Breast epithelium (tissue), 4 donors: Measurements from ENCODE around the gene PANK2. TPM values are rescaled to one million over a fixed set of nuclear protein-coding genes. Genes with fewer than 3 reads are reported as not detected.

ENCODE experiments used
- DNase-seq, 2 donors: peaks; one replicate each; pipeline ENCODE4 v3.0.0-alpha.2; 2019; ENCODE audit warnings: low spot score in 2 of 2
- H3K27ac ChIP-seq, 2 donors: fragments of 200-600 bp; sonication (generic) in 1 of 2; one replicate each; pipeline ENCODE4 v1.5.1; 2016 to 2019; ENCODE audit warnings: mild to moderate bottlenecking in 1 of 2
- H3K27me3 ChIP-seq, 2 donors: fragments of 200-600 bp; sonication (generic) in 1 of 2; one replicate each; pipeline versions ENCODE4 v1.5.1 to v1.6.0; 2017 to 2019; ENCODE audit warnings: control low read depth in 1 of 2, mild to moderate bottlenecking in 1 of 2
- H3K36me3 ChIP-seq: fragments of 200-600 bp; one replicate; pipeline ENCODE4 v1.5.1; 2019
- H3K4me1 ChIP-seq, 2 donors: fragments of 200-600 bp; sonication (generic); one replicate each; pipeline ENCODE4 v1.5.1; 2016 to 2019; ENCODE audit warnings: control low read depth in 1 of 2
- H3K4me3 ChIP-seq, 3 donors: fragments of 200-600 bp; sonication (generic); 1 replicate in 2 of 3; 2 replicates in 1 of 3; pipeline ENCODE4 v1.5.1; 2016 to 2019; ENCODE audit warnings: mild to moderate bottlenecking in 3 of 3, moderate library complexity in 2 of 3
- H3K9me3 ChIP-seq, 2 donors: fragments of 200-600 bp; sonication (generic) in 1 of 2; one replicate each; pipeline ENCODE4 v1.5.1; 2016 to 2019; ENCODE audit warnings: control low read depth in 1 of 2
- POLR2A ChIP-seq: fragments of 450-650 bp; IDR thresholded peaks from one replicate; pipeline ENCODE4 v1.6.1; 2016; ENCODE audit warnings: antibody characterized with exemption, mild to moderate bottlenecking, moderate library complexity
- POLR2AphosphoS5 ChIP-seq, 3 donors: sonication (generic); formaldehyde crosslinking; IDR thresholded peaks; one replicate each; pipeline ENCODE4 v1.6.1; 2017; ENCODE audit warnings: antibody characterized with exemption in 3 of 3
- intact Hi-C: fragments of 100-400 bp; cut with DNase I; formaldehyde crosslinking; loops from one replicate; pipeline ENCODE4 v1.15.1; 2023; ENCODE audit warnings: low total_unique reads
- total RNA-seq, 3 donors: library from RNA; depleted of rRNA; stranded (reverse); fragments of >200 nt; gene quantifications; one replicate each; pipeline ENCODE4 v1.1.0, GENCODE V29; 2016
- TF ChIP-seq, protein P1 (sequence below), 3 donors: fragments of 450-650 bp; IDR thresholded peaks; one replicate each; pipeline ENCODE4 v1.5.1; 2016 to 2017; ENCODE audit warnings: antibody characterized with exemption in 3 of 3, mild to moderate bottlenecking in 3 of 3, moderate library complexity in 3 of 3

Gene PANK2
- total RNA-seq, 3 donors from 2014 or later: 38.2 to 40.1 (median 38.7) TPM

DNA sequence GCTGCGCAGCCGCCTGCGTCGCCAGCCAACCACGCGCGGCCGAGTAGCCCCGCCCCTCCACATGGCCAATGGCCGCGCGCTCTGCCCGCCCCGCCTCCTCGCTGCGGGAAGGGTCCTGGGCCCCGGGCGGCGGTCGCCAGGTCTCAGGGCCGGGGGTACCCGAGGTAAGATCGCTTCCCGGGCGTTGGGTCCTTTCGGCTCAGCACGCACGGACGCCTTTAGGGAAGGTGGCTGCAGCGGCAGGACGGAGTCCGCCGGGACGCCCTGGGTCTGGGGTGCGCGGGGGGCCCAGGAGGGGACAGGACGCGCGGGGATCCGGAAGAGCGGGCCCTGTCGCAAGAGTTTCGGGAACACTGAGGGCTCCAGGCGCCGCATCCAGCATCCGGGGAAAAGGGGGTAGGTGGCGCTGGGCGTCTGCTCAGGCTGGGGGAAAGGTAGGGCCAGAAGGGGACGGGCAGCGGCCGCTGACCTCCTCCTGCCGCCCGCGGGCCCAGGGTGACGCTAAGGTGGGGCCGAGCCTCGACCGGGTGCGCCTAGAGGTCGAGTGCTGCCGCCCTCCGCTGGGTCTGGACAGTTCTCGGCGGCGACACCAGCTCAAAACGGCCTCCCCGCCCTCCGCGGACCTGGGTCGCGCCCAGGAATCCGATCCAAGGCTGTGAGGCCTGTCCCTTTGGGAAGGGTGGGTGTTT, 42.3 kb upstream of the PANK2 start, which contains the start of gene MAVS:
Gene MAVS (plus strand): TSS at position 95 of the 689 bp plus-strand sequence. CDS start 7,791 bp downstream, outside the sequence.
- intact Hi-C loops: no loop called here
- Histone ChIP-seq H3K36me3 (no peaks in the 10 kb centered on the region), H3K4me3 (peak within 1 kb of the TSS; percentile 83 to 98 (median 89)), H3K27ac (peak within 1 kb of the TSS; percentile 92 to 95), H3K4me1 (peaks cover 0 to 13% of the 10 kb centered on the region in 2 donors), H3K27me3 (no peaks in the 10 kb centered on the region), H3K9me3 (no peaks in the 10 kb centered on the region)
- DNase-seq: peak; percentile 28 to 88
- TF ChIP-seq, protein P1, sequence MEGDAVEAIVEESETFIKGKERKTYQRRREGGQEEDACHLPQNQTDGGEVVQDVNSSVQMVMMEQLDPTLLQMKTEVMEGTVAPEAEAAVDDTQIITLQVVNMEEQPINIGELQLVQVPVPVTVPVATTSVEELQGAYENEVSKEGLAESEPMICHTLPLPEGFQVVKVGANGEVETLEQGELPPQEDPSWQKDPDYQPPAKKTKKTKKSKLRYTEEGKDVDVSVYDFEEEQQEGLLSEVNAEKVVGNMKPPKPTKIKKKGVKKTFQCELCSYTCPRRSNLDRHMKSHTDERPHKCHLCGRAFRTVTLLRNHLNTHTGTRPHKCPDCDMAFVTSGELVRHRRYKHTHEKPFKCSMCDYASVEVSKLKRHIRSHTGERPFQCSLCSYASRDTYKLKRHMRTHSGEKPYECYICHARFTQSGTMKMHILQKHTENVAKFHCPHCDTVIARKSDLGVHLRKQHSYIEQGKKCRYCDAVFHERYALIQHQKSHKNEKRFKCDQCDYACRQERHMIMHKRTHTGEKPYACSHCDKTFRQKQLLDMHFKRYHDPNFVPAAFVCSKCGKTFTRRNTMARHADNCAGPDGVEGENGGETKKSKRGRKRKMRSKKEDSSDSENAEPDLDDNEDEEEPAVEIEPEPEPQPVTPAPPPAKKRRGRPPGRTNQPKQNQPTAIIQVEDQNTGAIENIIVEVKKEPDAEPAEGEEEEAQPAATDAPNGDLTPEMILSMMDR (IDR thresholded peaks at IDR 0.05): peak in 1 of 3 donors; percentile 9
- TF ChIP-seq POLR2A (peak; percentile 45), POLR2AphosphoS5 (IDR thresholded peaks at IDR 0.05) (peak; percentile 71 to 86 (median 84))

- peaks cover 0 to 13% of the 10 kb centered on the region in 2 donors for H3K4me1 ChIP-seq
- H3K27me3 ChIP-seq: no peaks in the 10 kb centered on the region
- peak overlapping the region; percentile 83 to 98 (median 89) for H3K4me3 ChIP-seq
- H3K36me3 ChIP-seq: no peaks in the 10 kb centered on the region
- TF ChIP-seq POLR2A (no peak), POLR2AphosphoS5 (IDR thresholded peaks at IDR 0.05) (no peak)
- TF ChIP-seq, protein P1 (IDR thresholded peaks at IDR 0.05): no peak
- H3K27ac ChIP-seq: peak overlapping the region; percentile 92 to 95
- DNase-seq: no peak
- intact Hi-C loops: no loop called here
- no peaks in the 10 kb centered on the region for H3K9me3 ChIP-seq
Measured at GRCh38 chr20:3847429-3847940, 41.7 kb upstream of the PANK2 start.

DNA sequence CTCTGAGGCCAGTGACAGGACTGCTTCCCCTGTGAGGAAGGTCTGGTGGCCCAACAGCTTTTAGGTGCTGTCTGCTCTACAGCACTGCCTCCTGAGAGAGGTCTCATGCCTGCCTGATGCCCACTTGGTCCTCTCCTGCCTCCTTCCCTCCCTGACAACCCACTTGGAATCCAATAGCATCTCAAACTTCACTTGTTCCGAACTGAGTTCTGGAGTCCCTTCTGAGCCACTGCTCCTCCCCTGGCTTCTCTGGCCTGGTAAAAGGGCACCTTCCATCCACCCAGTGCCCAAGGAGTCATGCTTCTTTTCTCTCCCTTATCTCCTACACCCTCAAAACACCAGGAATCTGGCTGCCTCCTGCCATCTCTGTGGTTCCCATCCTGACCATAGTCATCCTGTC, 40.6 kb upstream of the PANK2 start:
- H3K4me1 ChIP-seq: peaks cover 0 to 13% of the 10 kb centered on the region in 2 donors
- H3K27me3 ChIP-seq: no peaks in the 10 kb centered on the region
- no peak overlapping the region for H3K27ac ChIP-seq
- no peak for DNase-seq
- H3K36me3 ChIP-seq: no peaks in the 10 kb centered on the region
- H3K4me3 ChIP-seq: no peak overlapping the region
- intact Hi-C loops: no loop called here
- H3K9me3 ChIP-seq: no peaks in the 10 kb centered on the region
- TF ChIP-seq POLR2AphosphoS5 (IDR thresholded peaks at IDR 0.05) (no peak), POLR2A (no peak)
- TF ChIP-seq, protein P1 (IDR thresholded peaks at IDR 0.05): no peak

- no peaks in the 10 kb centered on the region for H3K4me1 ChIP-seq
- H3K9me3 ChIP-seq: no peaks in the 10 kb centered on the region
- intact Hi-C loops: no loop called here
- H3K27me3 ChIP-seq: no peaks in the 10 kb centered on the region
- DNase-seq: peak in 1 of 2 donors; percentile 39
- no peak overlapping the region for H3K4me3 ChIP-seq
- peak overlapping the region in 1 of 2 donors; percentile 55 for H3K27ac ChIP-seq
- H3K36me3 ChIP-seq: peaks cover 8% of the 10 kb centered on the region
- TF ChIP-seq, protein P1 (IDR thresholded peaks at IDR 0.05): no peak
- TF ChIP-seq POLR2A (no peak), POLR2AphosphoS5 (IDR thresholded peaks at IDR 0.05) (no peak)
Measured at GRCh38 chr20:3854462-3854871, 34.7 kb upstream of the PANK2 start.

- intact Hi-C loops: no loop called here
Measured at GRCh38 chr20:3857405-3857804, 31.8 kb upstream of the PANK2 start.

More at GRCh38 chr20:3857405-3857804, 31.8 kb upstream of the PANK2 start:
- TF ChIP-seq POLR2AphosphoS5 (IDR thresholded peaks at IDR 0.05) (no peak), POLR2A (no peak)
- TF ChIP-seq, protein P1 (IDR thresholded peaks at IDR 0.05): no peak
- Histone ChIP-seq H3K36me3 (peaks cover 8% of the 10 kb centered on the region), H3K9me3 (no peaks in the 10 kb centered on the region), H3K27ac (no peak overlapping the region), H3K4me1 (no peaks in the 10 kb centered on the region), H3K27me3 (no peaks in the 10 kb centered on the region), H3K4me3 (no peak overlapping the region)
- peak in 1 of 2 donors; percentile 60 for DNase-seq
